T-helper 2 cell treated with Interferon-gamma antibody and Interleukin-4, amounts not matched to agents 100 ng/mL and 5 ng/mL, for 36 hours (primary cell): Measurements from ENCODE around the gene CLRN3. TPM values are rescaled to one million over a fixed set of nuclear protein-coding genes. Genes with fewer than 3 reads are reported as not detected.

Experiments
- intact Hi-C: fragments of 100-400 bp; cut with micrococcal nuclease; formaldehyde crosslinking; loops from one replicate; pipeline ENCODE4 v1.15.1; 2023
- total RNA-seq: library from RNA; stranded (reverse); gene quantifications from 2 replicates; pipeline ENCODE4 v1.2.3, GENCODE V29; 2022

CLRN3 gene
- total RNA-seq = not detected in 2 replicates

GRCh38 chr10:127892743-127893142, at the start of gene CLRN3:
TSS of gene CLRN3 (minus strand) at chr10:127892941. CDS start at chr10:127892784, 157 bp downstream.
- intact Hi-C loops = no loop called here

GRCh38 chr10:127940866-127941640, 48.3 kb upstream of the CLRN3 start:
- intact Hi-C loops = no loop called here

GRCh38 chr10:127939786-127940330, 47.1 kb upstream of the CLRN3 start:
- intact Hi-C loops = no loop called here

- intact Hi-C loops = no loop called here
Measured at GRCh38 chr10:127937915-127938463, 45.2 kb upstream of the CLRN3 start.

GRCh38 chr10:127937069-127937468, 44.3 kb upstream of the CLRN3 start:
- intact Hi-C loops = no loop called here

GRCh38 chr10:127935071-127935561, 42.4 kb upstream of the CLRN3 start:
- intact Hi-C loops = no loop called here

GRCh38 chr10:127934383-127934782, 41.6 kb upstream of the CLRN3 start:
- intact Hi-C loops = no loop called here

GRCh38 chr10:127933271-127933670, 40.5 kb upstream of the CLRN3 start:
- intact Hi-C loops = no loop called here

GRCh38 chr10:127932521-127933270, 40.0 kb upstream of the CLRN3 start:
- intact Hi-C loops = no loop called here

GRCh38 chr10:127928021-127928806, 35.5 kb upstream of the CLRN3 start:
- intact Hi-C loops = no loop called here

GRCh38 chr10:127926455-127926854, 33.7 kb upstream of the CLRN3 start:
- intact Hi-C loops = no loop called here

GRCh38 chr10:127925471-127926207, 32.9 kb upstream of the CLRN3 start:
- intact Hi-C loops = no loop called here

GRCh38 chr10:127923646-127924045, 30.9 kb upstream of the CLRN3 start:
- intact Hi-C loops = no loop called here

- intact Hi-C loops = no loop called here
Measured at GRCh38 chr10:127922675-127923366, 30.1 kb upstream of the CLRN3 start.

- intact Hi-C loops = no loop called here
Measured at GRCh38 chr10:127922206-127922605, 29.5 kb upstream of the CLRN3 start.

- intact Hi-C loops = no loop called here
Measured at GRCh38 chr10:127921753-127922145, 29.0 kb upstream of the CLRN3 start.

- intact Hi-C loops = no loop called here
Measured at GRCh38 chr10:127921075-127921752, 28.5 kb upstream of the CLRN3 start.

- intact Hi-C loops = no loop called here
Measured at GRCh38 chr10:127920306-127921074, 27.7 kb upstream of the CLRN3 start.
